GM19397 (cell line): ENCODE results near the gene STRIP1.

ENCODE experiments used
- ATAC-seq: cut with Tn5 transposase; IDR thresholded peaks from one replicate; pipeline ENCODE4 v1.9.1; 2021; ENCODE audit warnings: mild to moderate bottlenecking, moderate library complexity; ENCODE audit not compliant: unreplicated experiment

Gene STRIP1

DNA sequence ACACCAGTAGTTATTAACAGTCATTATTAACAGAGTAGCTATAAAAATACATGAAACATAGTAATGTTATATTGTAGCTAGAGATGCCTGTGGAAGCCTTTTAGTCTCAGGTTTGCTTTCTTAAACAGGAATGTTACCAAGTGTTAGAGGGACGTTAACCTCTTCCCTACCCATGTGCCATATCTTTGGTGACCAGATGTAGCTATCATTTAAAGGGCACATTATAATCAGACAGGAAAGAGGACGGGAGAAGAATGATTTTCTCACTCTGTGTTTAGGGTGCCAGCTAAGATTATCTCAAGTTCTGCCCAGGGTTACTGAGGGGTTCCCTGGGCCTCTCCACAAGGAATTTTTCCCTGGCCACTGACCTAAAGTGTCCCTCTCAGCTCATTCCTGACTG, 57.0 kb downstream of the STRIP1 start:
- no peak for ATAC-seq

DNA sequence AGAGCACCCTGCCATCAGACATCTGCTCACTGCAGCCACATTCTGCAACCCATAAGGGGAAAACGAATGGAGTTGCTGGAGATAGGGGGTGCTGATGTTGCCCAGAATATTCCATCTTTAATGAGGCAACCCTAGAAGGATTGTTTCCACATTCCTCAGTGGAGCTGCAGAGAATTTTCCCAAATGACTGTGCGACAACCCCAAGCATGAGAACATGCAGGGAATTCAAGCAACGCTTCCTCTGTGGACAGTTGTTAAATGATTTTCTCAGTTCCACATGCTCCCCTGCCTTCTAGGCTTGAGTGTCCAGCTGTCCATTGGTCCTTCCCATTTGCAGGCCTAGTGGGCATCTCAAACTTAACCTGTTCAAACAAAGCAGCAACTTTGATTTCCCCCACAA, 57.4 kb downstream of the STRIP1 start:
- no peak for ATAC-seq

DNA sequence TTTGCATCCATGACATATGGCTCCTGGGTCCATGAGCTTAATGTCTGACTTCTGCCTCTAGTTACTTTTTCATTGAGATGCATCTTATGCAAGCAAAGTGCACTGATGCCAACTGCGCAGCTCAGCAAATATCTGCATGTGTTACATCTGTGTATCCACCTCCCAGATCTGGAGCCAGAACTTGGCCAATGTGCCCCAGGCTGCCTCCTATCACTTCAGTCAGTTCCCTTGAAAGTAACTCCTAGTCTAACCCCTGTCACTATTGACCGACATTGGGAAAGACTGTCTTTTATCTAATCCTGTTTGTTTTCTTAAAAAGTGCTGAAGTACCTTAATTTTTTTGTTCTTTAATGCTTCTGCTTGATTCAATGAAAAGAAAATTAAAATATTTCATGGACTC, 58.6 kb downstream of the STRIP1 start:
- ATAC-seq: no peak

DNA sequence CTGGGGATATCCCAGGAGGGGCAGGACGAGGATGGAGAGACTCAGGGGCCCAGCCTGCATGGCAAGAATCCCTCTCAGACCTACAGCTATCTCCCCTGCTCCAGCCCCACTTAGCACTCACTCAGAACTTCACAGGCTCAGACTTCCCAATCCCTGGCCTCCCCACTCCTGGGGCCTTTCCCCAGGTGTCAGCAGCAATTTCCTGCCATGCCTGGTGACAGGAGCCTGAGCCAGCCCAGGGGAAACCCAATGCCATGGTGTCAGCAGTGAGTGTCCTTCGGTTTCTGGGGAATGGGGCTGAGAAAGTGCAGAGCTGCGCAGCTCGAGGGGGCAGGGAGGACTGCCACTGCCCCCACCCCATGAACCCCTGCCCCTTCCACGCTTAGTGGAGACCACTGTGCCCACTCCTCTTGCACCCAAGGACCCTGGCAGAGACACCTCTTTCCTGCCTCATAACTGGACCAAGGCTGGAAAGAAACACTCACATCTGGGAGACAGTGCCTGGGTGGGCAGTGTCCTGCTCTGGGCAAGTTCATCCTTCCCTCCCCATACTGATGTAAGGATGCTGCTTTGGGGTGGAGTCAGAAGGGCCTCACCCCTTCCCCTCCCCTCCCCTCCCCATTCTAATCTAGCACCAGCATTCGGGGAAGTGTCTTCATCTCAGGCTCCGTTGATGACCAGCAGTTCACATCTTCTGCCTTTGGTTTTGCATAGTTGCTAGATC, 60.7 kb downstream of the STRIP1 start:
- no peak for ATAC-seq

DNA sequence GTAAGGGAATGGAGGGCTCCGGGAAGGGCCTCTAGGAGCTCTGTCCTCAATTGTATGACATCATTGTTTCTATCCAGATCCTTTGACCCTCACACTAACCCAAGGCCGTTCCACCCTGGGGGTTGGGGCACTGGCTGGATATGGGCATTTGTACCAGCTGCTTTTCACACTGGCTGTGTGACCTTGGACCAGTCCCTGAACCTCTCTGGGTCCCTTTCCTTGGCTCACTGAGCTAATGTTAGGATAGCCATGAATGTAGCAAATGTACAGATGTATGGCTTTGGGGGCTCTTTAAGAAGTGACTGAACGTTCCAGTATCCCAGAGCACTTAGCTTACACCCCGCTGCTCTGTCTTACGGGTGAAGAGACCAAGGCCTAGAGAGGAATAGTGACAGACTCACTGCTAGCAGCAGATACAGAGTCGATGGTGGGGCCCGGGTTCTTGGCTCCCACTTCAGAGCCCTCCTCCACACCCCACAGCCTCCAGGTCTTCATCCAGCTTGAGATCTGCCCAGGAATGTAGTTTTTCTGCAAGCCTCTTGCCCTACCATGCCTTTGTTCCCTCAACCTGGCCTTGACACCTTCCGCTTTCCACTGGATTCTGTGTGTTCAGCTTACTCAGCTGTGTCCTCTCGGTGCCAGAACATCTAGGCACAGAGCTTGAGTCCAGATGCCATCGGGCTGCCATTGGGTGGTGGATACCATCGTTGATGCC, 63.2 kb downstream of the STRIP1 start:
- ATAC-seq: no peak

DNA sequence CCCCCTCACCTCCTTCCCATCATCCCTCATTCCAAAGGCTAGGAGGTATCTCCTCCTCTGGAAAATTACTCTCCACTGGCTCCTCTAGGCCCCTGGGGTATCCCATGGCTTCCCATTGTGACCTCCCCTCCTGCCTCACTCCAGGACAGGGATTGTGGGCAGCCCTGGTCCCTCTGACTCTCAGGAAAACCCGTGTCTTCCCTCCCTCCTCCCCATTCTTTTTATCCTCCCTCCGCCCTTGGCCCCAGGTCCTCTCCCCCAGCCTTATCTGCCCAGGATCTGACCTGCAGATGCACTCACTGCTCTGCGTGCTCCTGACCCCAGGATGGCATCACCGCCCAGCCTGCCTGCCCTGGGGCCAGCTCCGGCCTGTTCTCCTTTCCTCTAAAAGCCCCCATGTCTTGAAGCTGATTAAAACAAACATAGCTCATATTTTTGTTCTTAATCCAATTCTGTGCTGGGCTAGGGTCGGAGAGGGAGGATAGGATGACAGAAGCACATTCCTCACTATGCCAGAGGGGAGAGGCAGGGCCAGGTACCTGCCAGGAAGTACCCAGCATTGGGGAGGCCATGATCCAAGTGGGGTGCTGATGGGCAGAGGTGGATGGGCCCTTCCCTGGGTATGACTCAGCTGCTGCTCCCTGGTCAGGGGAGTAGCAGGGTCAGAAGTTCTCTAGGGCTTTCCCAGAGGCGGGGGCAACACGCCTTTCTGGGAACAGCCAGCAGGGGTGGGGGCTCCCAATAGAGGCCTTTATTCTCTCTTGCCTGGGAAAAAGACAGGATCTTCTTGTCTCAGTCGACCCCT, 64.0 kb downstream of the STRIP1 start:
- ATAC-seq: no peak

DNA sequence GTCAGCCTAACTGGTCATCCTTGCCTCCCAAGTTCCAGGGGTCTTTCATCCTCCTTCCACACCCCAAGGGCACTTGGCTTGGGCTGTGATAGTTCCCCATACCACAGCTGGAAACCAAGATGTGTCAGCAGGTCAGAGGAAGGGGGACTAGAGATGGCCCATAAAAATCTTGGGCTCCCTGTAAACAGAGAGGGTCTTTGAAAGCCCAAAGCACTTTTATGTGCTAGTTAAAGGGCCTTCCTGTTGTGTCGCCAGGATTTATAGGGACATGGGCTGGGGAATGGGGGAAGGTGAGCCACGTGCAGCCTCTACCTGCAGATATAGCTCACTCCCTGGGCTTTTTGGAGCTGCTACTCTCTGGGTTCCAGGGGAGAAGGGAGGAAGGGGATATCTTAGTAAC, 65.9 kb downstream of the STRIP1 start:
- no peak for ATAC-seq

DNA sequence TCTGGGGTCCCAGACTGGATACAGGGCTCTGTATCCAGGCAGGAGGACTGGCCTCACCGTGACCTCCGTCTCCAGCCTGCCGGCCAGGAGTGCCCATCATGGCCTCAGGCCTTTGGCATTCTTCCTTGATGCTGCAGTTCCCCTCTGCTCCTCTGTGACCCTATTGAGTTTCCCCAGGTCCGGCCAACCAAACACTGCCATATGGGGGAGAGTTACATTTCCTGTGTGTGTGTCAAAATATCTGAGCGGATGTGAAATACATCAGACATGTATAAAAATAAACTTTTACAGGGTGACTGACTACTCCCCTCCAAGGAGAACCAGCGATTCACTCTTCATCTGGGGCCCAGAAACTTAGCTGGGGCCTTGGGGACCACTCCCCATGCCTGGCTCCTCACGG, 67.7 kb downstream of the STRIP1 start:
- ATAC-seq: no peak
